ENCODE data around the gene SH3GLB2. TPM values are rescaled to one million over a fixed set of nuclear protein-coding genes. Genes with fewer than 3 reads are reported as not detected.
A peak's percentile ranks its signal among the peaks of the same experiment; 100 is the strongest.
"Not testable (repeated sequence)": the region's sequence is repeated elsewhere in the genome, so short reads cannot be mapped to it uniquely, and the experiment has no call there.

The SH3GLB2 gene
- total RNA-seq, 1 donor from 2014 or later, result 50.5 TPM

DNA sequence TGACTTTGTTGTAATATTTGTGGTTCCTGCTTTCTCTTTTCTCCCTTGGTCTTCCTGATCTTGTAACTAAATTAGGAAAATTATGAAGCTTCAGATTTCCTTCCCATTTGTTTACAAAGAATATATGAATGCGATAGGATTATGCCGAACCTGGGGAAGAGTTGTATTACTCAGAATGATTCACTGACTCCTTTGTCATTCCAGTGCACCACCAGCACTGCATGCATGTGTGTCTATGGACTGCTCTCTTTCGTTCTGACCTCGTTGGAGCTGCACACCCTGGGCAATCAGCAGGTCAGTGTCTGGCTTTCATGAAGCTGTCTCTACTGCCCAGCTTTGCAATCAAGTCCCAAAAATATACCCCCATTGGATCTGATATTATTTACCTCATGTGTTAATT lies 55.2 kb downstream of the SH3GLB2 start:
- no peak for FAIRE-seq
- peaks cover 17% of the 10 kb centered on the region for H3K36me3 ChIP-seq (ENCODE audit: control insufficient read depth, insufficient read depth, low read length)
- TF ChIP-seq, protein P1, sequence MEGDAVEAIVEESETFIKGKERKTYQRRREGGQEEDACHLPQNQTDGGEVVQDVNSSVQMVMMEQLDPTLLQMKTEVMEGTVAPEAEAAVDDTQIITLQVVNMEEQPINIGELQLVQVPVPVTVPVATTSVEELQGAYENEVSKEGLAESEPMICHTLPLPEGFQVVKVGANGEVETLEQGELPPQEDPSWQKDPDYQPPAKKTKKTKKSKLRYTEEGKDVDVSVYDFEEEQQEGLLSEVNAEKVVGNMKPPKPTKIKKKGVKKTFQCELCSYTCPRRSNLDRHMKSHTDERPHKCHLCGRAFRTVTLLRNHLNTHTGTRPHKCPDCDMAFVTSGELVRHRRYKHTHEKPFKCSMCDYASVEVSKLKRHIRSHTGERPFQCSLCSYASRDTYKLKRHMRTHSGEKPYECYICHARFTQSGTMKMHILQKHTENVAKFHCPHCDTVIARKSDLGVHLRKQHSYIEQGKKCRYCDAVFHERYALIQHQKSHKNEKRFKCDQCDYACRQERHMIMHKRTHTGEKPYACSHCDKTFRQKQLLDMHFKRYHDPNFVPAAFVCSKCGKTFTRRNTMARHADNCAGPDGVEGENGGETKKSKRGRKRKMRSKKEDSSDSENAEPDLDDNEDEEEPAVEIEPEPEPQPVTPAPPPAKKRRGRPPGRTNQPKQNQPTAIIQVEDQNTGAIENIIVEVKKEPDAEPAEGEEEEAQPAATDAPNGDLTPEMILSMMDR (IDR thresholded peaks at IDR 0.05; ENCODE audit: insufficient read depth, low read length, severe bottlenecking), result no peak
- H3K4me3 ChIP-seq (ENCODE audit: low read depth, low read length), result no peak overlapping the region
- DNase-seq (ENCODE audit: low read depth), result peak; percentile 81
- no peaks in the 10 kb centered on the region for H3K27me3 ChIP-seq (ENCODE audit: control insufficient read depth, insufficient read depth, low read length)

DNA sequence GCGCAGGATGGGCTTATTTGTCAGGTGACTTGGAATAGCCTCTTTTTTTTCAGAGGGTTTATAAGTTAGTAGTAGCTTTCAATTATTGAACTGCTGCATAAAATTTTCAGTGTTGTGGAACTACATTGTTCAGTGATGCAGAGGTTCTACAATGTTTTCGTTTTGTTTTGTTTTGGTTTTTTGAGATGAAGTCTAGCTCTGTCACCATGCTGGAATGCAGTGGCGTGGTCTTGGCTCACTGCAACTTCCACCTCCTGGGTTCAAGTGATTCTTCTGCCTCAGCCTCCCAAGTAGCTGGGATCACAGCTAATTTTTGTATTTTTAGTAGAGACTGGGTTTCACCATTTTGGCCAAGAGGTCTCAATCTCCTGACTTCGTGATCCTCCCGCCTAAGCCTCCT lies 58.6 kb downstream of the SH3GLB2 start:
- H3K36me3 ChIP-seq (ENCODE audit: control insufficient read depth, insufficient read depth, low read length), result peaks cover 14% of the 10 kb centered on the region
- no peaks in the 10 kb centered on the region for H3K27me3 ChIP-seq (ENCODE audit: control insufficient read depth, insufficient read depth, low read length)
- TF ChIP-seq, protein P1 (IDR thresholded peaks at IDR 0.05; ENCODE audit: insufficient read depth, low read length, severe bottlenecking), result no peak
- FAIRE-seq (no peak), DNase-seq (ENCODE audit: low read depth) (no peak)
- no peak overlapping the region for H3K4me3 ChIP-seq (ENCODE audit: low read depth, low read length)

DNA sequence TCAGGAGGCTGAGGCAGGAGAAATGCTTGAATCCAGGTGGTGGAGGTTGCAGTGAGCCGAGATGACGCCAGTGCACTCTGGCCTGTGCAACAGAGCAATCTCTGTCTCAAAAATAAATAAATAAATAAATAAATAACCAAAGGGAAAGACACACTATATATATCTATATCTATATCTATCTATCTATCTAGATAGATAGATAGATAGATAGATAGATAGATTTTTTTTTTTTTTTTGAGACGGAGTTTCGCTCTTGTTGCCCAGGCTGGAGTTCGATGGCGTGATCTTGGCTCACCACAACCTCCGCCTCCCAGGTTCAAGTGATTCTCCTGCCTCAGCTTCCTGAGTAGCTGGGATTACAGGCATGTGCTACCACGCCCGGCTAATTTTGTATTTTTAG lies 66.7 kb downstream of the SH3GLB2 start:
- H3K27me3 ChIP-seq (ENCODE audit: control insufficient read depth, insufficient read depth, low read length); FAIRE-seq; DNase-seq (ENCODE audit: low read depth); H3K4me3 ChIP-seq (ENCODE audit: low read depth, low read length); H3K36me3 ChIP-seq (ENCODE audit: control insufficient read depth, insufficient read depth, low read length): not testable (repeated sequence)

Other genes starting within 250 kb of the SH3GLB2 start
- 11.8 and 12.6 TPM in 2 replicates for gene TBC1D13, start 241.1 kb downstream of the SH3GLB2 start, total RNA-seq
- 36.6 and 54.0 TPM in 2 replicates for gene ENDOG, start 209.8 kb downstream of the SH3GLB2 start, total RNA-seq
- 10.4 and 14.0 TPM in 2 replicates for gene SPOUT1, start 198.5 kb downstream of the SH3GLB2 start, total RNA-seq
- gene KYAT1, start 146.4 kb downstream of the SH3GLB2 start, total RNA-seq, result 9.0 and 9.5 TPM in 2 replicates
- gene LRRC8A, start 146.2 kb downstream of the SH3GLB2 start, total RNA-seq, result 259 and 329 TPM in 2 replicates
- gene PHYHD1, start 107.3 kb downstream of the SH3GLB2 start, total RNA-seq, result 1.1 and 3.8 TPM in 2 replicates
- gene DOLK, start 80.7 kb downstream of the SH3GLB2 start, total RNA-seq, result 22.6 and 24.6 TPM in 2 replicates
- gene NUP188, start 80.6 kb downstream of the SH3GLB2 start, total RNA-seq, result 25.8 and 38.5 TPM in 2 replicates
- 12.6 and 25.0 TPM in 2 replicates for gene MIGA2, start 8.3 kb upstream of the SH3GLB2 start, total RNA-seq
- gene DOLPP1, start 52.8 kb upstream of the SH3GLB2 start, total RNA-seq, result 10.0 and 10.8 TPM in 2 replicates
- 13.7 and 40.2 TPM in 2 replicates for gene CRAT, start 82.5 kb upstream of the SH3GLB2 start, total RNA-seq
- gene PTPA, start 83.1 kb upstream of the SH3GLB2 start, total RNA-seq, result 39.5 and 76.0 TPM in 2 replicates
- gene IER5L, start 149.9 kb upstream of the SH3GLB2 start, total RNA-seq, result 15.7 and 19.5 TPM in 2 replicates